K562 (cell line): ENCODE measurements around the gene CLASP2. TPM values are rescaled to one million over a fixed set of nuclear protein-coding genes. Genes with fewer than 3 reads are reported as not detected.

Source experiments
- ATAC-seq: fragments of 200-7000 bp; cut with Tn5 transposase; 3 replicates; pipeline ENCODE4 v1.9.1; 2020; ENCODE audit warnings: moderate library complexity
- BruUV-seq: library from RNA; stranded (reverse); fragments of 400-500 nt; replicated peaks from 2 replicates; lab custom pipeline; 2021; lab: Mats Ljungman, UMichigan
- CTCF ChIA-PET: fragments of 300-600 bp; formaldehyde crosslinking; extraction: SDS; loops from one replicate; lab custom pipeline; 2021; ENCODE audit warnings: low intra/inter-chr PET ratio; lab: Yijun Ruan, JAX
- POLR2A ChIA-PET: fragments of 300-600, 350-650 bp; sonication (Branson Sonifier 250); formaldehyde crosslinking; extraction: SDS; loops from one replicate; lab custom pipeline; 2021; ENCODE audit warnings: antibody characterized with exemption, inconsistent platforms; lab: Yijun Ruan, JAX
- DNase-seq, 4 experiments: peaks; one replicate each; pipeline versions ENCODE4 v3.0.0 to v3.0.0-alpha.2; 2011 to 2018; ENCODE audit warnings: low spot score in 3 of 4, mixed read lengths in 3 of 4; ENCODE audit errors: extremely low read depth in 1 of 4
- FAIRE-seq: peaks from 2 replicates; lab custom pipeline; 2011; peaks lifted over from hg19 to GRCh38; lab: Jason Lieb, UNC
- H2AFZ ChIP-seq: 2 replicates; pipeline ENCODE4 v1.6.0; 2011; ENCODE audit warnings: low read depth, low read length, control low read depth, inconsistent platforms
- H3K27ac ChIP-seq: fragments of 200-600 bp; 3 replicates; pipeline ENCODE4 v1.8.0; 2011; ENCODE audit warnings: low read depth, mild to moderate bottlenecking, control low read depth, inconsistent platforms, low read length, moderate library complexity, mixed read lengths; ENCODE audit errors: extremely low read depth
- H3K27me3 ChIP-seq, 2 experiments: fragments of 300-600 bp in 1 of 2; 2 replicates in 1 of 2; 3 replicates in 1 of 2; pipeline versions ENCODE4 v1.6.0 to v1.8.0; 2011; ENCODE audit warnings: inconsistent platforms in 2 of 2, low read length in 2 of 2, mild to moderate bottlenecking in 1 of 2, mixed read lengths in 1 of 2, moderate library complexity in 1 of 2; ENCODE audit not compliant: control insufficient read depth in 2 of 2, insufficient read depth in 2 of 2
- H3K36me3 ChIP-seq: fragments of 300-600 bp; 3 replicates; pipeline ENCODE4 v1.8.0; 2011; ENCODE audit warnings: mild to moderate bottlenecking, low read length, inconsistent platforms; ENCODE audit not compliant: control insufficient read depth, insufficient read depth
- H3K4me1 ChIP-seq, 2 experiments: fragments of 200-600 bp in 1 of 2; replicated peaks in 1 of 2; 2 replicates in 1 of 2; 3 replicates in 1 of 2; pipeline versions ENCODE4 v1.5.1 to v1.8.0; 2011; ENCODE audit warnings: inconsistent platforms in 2 of 2, low read length in 2 of 2, mild to moderate bottlenecking in 1 of 2, mixed read lengths in 1 of 2, moderate library complexity in 1 of 2; ENCODE audit not compliant: control insufficient read depth in 2 of 2, insufficient read depth in 2 of 2
- H3K4me2 ChIP-seq: 2 replicates; pipeline ENCODE4 v1.6.1; 2011; ENCODE audit warnings: low read length, control low read depth, inconsistent platforms, mixed read lengths; ENCODE audit not compliant: insufficient read depth
- H3K4me3 ChIP-seq: fragments of 200-600 bp; sonication (generic), shearing (Covaris generic); 2 replicates; pipeline ENCODE4 v1.5.1; 2016; ENCODE audit warnings: control low read depth, inconsistent platforms
- H3K79me2 ChIP-seq: fragments of 200-600 bp; 3 replicates; pipeline ENCODE4 v1.8.0; 2011; ENCODE audit warnings: low read length, inconsistent platforms; ENCODE audit not compliant: control insufficient read depth, insufficient read depth
- H3K9ac ChIP-seq, 2 experiments: 2 replicates each; pipeline versions ENCODE4 v1.6.0 to v1.6.1; 2011; ENCODE audit warnings: low read depth in 2 of 2, low read length in 2 of 2, control low read depth in 1 of 2, inconsistent platforms in 1 of 2, mild to moderate bottlenecking in 1 of 2, mixed read lengths in 1 of 2; ENCODE audit not compliant: insufficient read depth in 1 of 2
- H3K9me1 ChIP-seq: one replicate; pipeline ENCODE4 v1.6.0; 2011; ENCODE audit warnings: inconsistent platforms, mild to moderate bottlenecking, low read length, moderate library complexity; ENCODE audit not compliant: control insufficient read depth, insufficient read depth
- H3K9me3 ChIP-seq: replicated peaks from 2 replicates; pipeline ENCODE4 v1.5.1; 2011; ENCODE audit warnings: low read depth, low read length, inconsistent platforms; ENCODE audit not compliant: control insufficient read depth, insufficient read depth
- H4K20me1 ChIP-seq: replicated peaks from 2 replicates; pipeline ENCODE4 v1.6.1; 2011; ENCODE audit warnings: low read length, inconsistent platforms, mixed read lengths; ENCODE audit not compliant: control insufficient read depth, insufficient read depth
- HNRNPH1 ChIP-seq: fragments of 200-400 bp; formaldehyde crosslinking; optimal IDR thresholded peaks from 2 replicates; pipeline ENCODE3; 2017; ENCODE audit warnings: low read depth, mild to moderate bottlenecking, low read length, moderate library complexity
- ZBTB40 ChIP-seq, 2 experiments: fragments of 450-650 bp in 1 of 2; sonication (generic) in 1 of 2; formaldehyde crosslinking in 1 of 2; IDR thresholded peaks; 2 replicates each; pipeline versions ENCODE4 v1.7.1 to v1.9.0; 2016 to 2022; ENCODE audit warnings: inconsistent platforms in 1 of 2, mild to moderate bottlenecking in 1 of 2, missing genetic modification reagents in 1 of 2
- ZNF121 ChIP-seq: sonication (generic); formaldehyde crosslinking; conservative IDR thresholded peaks from 2 replicates; pipeline ENCODE4 v1.8.0; 2022; ENCODE audit warnings: missing genetic modification reagents
- WGBS: fragments of 100-300 bp; shearing (Covaris generic); methylation state at CpG from one replicate; pipeline ENCODE4 v1.1.6; 2016; ENCODE audit warnings: low coverage, mixed read lengths; ENCODE audit not compliant: insufficient coverage; ENCODE audit errors: missing lambda C conversion rate; 5-methylcytosine and 5-hydroxymethylcytosine counted together
- in situ Hi-C: fragments of 300-500 bp; cut with MboI; formaldehyde crosslinking; loops from 4 replicates; pipeline ENCODE4 v1.15.0; 2018; ENCODE audit warnings: inconsistent platforms, mixed read lengths
- intact Hi-C: fragments of 100-400 bp; cut with micrococcal nuclease; formaldehyde crosslinking; loops from 2 replicates; pipeline ENCODE4 v1.14.2; 2022
- polyA plus RNA-seq, 8 experiments: library from polyadenylated mRNA; depleted of rRNA in 4 of 8; stranded (reverse) in 5 of 8; unstranded in 3 of 8; fragments of >200 nt; fragmentation: Nextera tagmentation in 2 of 8; fragmentation: Illumina TruSeq in 1 of 8; extraction: Ambion mirVana in 2 of 8; extraction: Trizol in 1 of 8; gene quantifications; 2 replicates each; pipeline versions ENCODE4 v1.2.1 to v1.2.3, GENCODE V29; 2011 to 2014; ENCODE audit warnings: inconsistent platforms in 1 of 8, missing spikeins in 1 of 8
- total RNA-seq, 7 experiments: library from RNA; depleted of rRNA in 6 of 7; stranded (reverse); fragments of >200 nt in 6 of 7; fragmentation: Illumina TruSeq in 2 of 7; extraction: Trizol in 2 of 7; gene quantifications; 2 replicates each; pipeline versions ENCODE4 v1.2.1 to v1.2.3, GENCODE V29; 2011 to 2021; ENCODE audit warnings: low replicate concordance in 1 of 7

The CLASP2 gene
- total and polyA plus RNA-seq, 9 of the 15 experiments (the other 6 are each of a cell fraction or from before 2014, with no cell fraction given): 13.5 to 107 (median 71.8) TPM

GRCh38 chr3:33706056-33706455, 12.0 kb downstream of the CLASP2 start:
- BruUV-seq: no TSS peak
- CTCF ChIA-PET: no interaction called here
- Histone ChIP-seq H3K9me1 (no peaks in the 10 kb centered on the region), H3K27me3 (no peaks in the 10 kb centered on the region), H3K79me2 (peaks cover 94% of the 10 kb centered on the region), H2AFZ (no peak overlapping the region), H3K4me2 (no peak overlapping the region), H3K4me3 (no peak overlapping the region), H3K9ac (no peak overlapping the region), H4K20me1 (no peaks in the 10 kb centered on the region), H3K4me1 (no peaks in the 10 kb centered on the region), H3K36me3 (peaks cover 16% of the 10 kb centered on the region; the same call in 2 of the 3 replicates), H3K9me3 (peaks cover 15% of the 10 kb centered on the region), H3K27ac (no peak overlapping the region)
- TF ChIP-seq ZBTB40 (IDR thresholded peaks at IDR 0.05): peak; percentile 53; the same call in 1 of the 2 replicates
- TF ChIP-seq ZBTB40 (CRISPR knock-in tag; IDR thresholded peaks at IDR 0.05): no peak
- no peak for TF ChIP-seq HNRNPH1
- peak; percentile 55 for TF ChIP-seq ZNF121 (CRISPR knock-in tag)
- POLR2A ChIA-PET: interaction anchor here (1.1 kb wide), 1 partner anchor 11 kb away, joined by 3 read pairs; no protein-coding TSS in a partner anchor
- no peak for FAIRE-seq
- DNase-seq: no peak
- no peak for ATAC-seq
- 90% methylated on average over 6 of the region's 6 CpGs for WGBS
- intact Hi-C loops: no loop called here
- in situ Hi-C loops: no loop called here
